Activated naive CD8-positive, alpha-beta T cell treated with anti-CD3 and anti-CD28 coated beads, Interleukin-2, amount 10 ng/mL, durations not matched to agents 7 days and 5 days (primary cell): Measurements from ENCODE around the gene MACROD2. TPM values are rescaled to one million over a fixed set of nuclear protein-coding genes. Genes with fewer than 3 reads are reported as not detected.

Experiments used
- ATAC-seq: fragments of 150-1000 bp; cut with Tn5 transposase; one replicate; pipeline ENCODE4 v1.10.0; 2021; ENCODE audit warnings: low read depth, moderate library complexity
- POLR2A ChIA-PET: fragments of 350-600 bp; sonication (Branson Sonifier 250); formaldehyde crosslinking; loops from one replicate; lab custom pipeline; 2021; ENCODE audit warnings: antibody characterized with exemption; lab: Charles Lee
- DNase-seq: peaks from one replicate; pipeline ENCODE4 v3.0.0; 2021
- H3K27ac Mint-ChIP-seq: one replicate; pipeline ENCODE4 v1.8.0; 2022; ENCODE audit warnings: mild to moderate bottlenecking, mixed read lengths
- H3K27me3 Mint-ChIP-seq: one replicate; pipeline ENCODE4 v1.8.0; 2022; ENCODE audit warnings: mild to moderate bottlenecking, moderate library complexity, mixed read lengths
- H3K36me3 Mint-ChIP-seq: one replicate; pipeline ENCODE4 v1.8.0; 2021; ENCODE audit warnings: mild to moderate bottlenecking, mixed read lengths
- H3K4me1 Mint-ChIP-seq: one replicate; pipeline ENCODE4 v1.8.0; 2021; ENCODE audit warnings: mixed read lengths
- H3K4me3 Mint-ChIP-seq: one replicate; pipeline ENCODE4 v1.8.0; 2022; ENCODE audit warnings: mild to moderate bottlenecking, moderate library complexity, mixed read lengths
- H3K9me3 Mint-ChIP-seq: one replicate; pipeline ENCODE4 v1.8.0; 2021; ENCODE audit warnings: mixed read lengths
- total RNA-seq, 2 experiments: library from RNA; stranded (reverse); gene quantifications; one replicate each; pipeline ENCODE4 v1.2.3, GENCODE V29; 2021

The MACROD2 gene
- total RNA-seq, 2 experiments from 2014 or later: not detected

GRCh38 chr20:14724468-14724867, 729.2 kb downstream of the MACROD2 start:
- Mint-ChIP-seq H3K4me3 (no peak overlapping the region), H3K36me3 (no peaks in the 10 kb centered on the region), H3K4me1 (no peaks in the 10 kb centered on the region), H3K27me3 (no peaks in the 10 kb centered on the region), H3K27ac (no peak overlapping the region), H3K9me3 (peaks cover 1% of the 10 kb centered on the region)
- ATAC-seq: no peak
- DNase-seq: no peak
- POLR2A ChIA-PET: no interaction called here

GRCh38 chr20:14726591-14726990, 731.3 kb downstream of the MACROD2 start:
- peaks cover 1% of the 10 kb centered on the region for H3K9me3 Mint-ChIP-seq
- no peak overlapping the region for H3K27ac Mint-ChIP-seq

GRCh38 chr20:14727485-14728150, 732.3 kb downstream of the MACROD2 start:
- no peaks in the 10 kb centered on the region for H3K27me3 Mint-ChIP-seq
- H3K4me3 Mint-ChIP-seq: no peak overlapping the region
- ATAC-seq (no peak), DNase-seq (no peak)
- POLR2A ChIA-PET: no interaction called here
- H3K36me3 Mint-ChIP-seq: no peaks in the 10 kb centered on the region
- no peak overlapping the region for H3K27ac Mint-ChIP-seq
- H3K4me1 Mint-ChIP-seq: no peaks in the 10 kb centered on the region
- H3K9me3 Mint-ChIP-seq: peaks cover 1% of the 10 kb centered on the region

More at GRCh38 chr20:14726591-14726990, 731.3 kb downstream of the MACROD2 start:
- POLR2A ChIA-PET: no interaction called here
- DNase-seq (no peak), ATAC-seq (no peak)
- H3K36me3 Mint-ChIP-seq: no peaks in the 10 kb centered on the region
- no peaks in the 10 kb centered on the region for H3K4me1 Mint-ChIP-seq
- H3K27me3 Mint-ChIP-seq: no peaks in the 10 kb centered on the region
- H3K4me3 Mint-ChIP-seq: no peak overlapping the region

GRCh38 chr20:14729390-14729789, 734.1 kb downstream of the MACROD2 start:
- POLR2A ChIA-PET: no interaction called here
- no peak overlapping the region for H3K4me3 Mint-ChIP-seq
- peaks cover 1% of the 10 kb centered on the region for H3K9me3 Mint-ChIP-seq
- no peak for ATAC-seq
- H3K4me1 Mint-ChIP-seq: no peaks in the 10 kb centered on the region
- no peak for DNase-seq
- H3K36me3 Mint-ChIP-seq: no peaks in the 10 kb centered on the region
- no peak overlapping the region for H3K27ac Mint-ChIP-seq
- no peaks in the 10 kb centered on the region for H3K27me3 Mint-ChIP-seq

GRCh38 chr20:14732343-14732742, 737.0 kb downstream of the MACROD2 start:
- Mint-ChIP-seq H3K4me3 (no peak overlapping the region), H3K36me3 (no peaks in the 10 kb centered on the region), H3K4me1 (no peaks in the 10 kb centered on the region), H3K27me3 (no peaks in the 10 kb centered on the region), H3K27ac (no peak overlapping the region), H3K9me3 (no peaks in the 10 kb centered on the region)
- DNase-seq: no peak
- POLR2A ChIA-PET: no interaction called here
- ATAC-seq: no peak

- no peaks in the 10 kb centered on the region for H3K36me3 Mint-ChIP-seq
- POLR2A ChIA-PET: no interaction called here
Observed at GRCh38 chr20:14732996-14733395, 737.7 kb downstream of the MACROD2 start.

GRCh38 chr20:14740380-14740779, 745.1 kb downstream of the MACROD2 start:
- ATAC-seq (no peak), DNase-seq (no peak)
- POLR2A ChIA-PET: no interaction called here
- H3K36me3 Mint-ChIP-seq: no peaks in the 10 kb centered on the region
- H3K27ac Mint-ChIP-seq: no peak overlapping the region
- no peaks in the 10 kb centered on the region for H3K9me3 Mint-ChIP-seq
- H3K4me1 Mint-ChIP-seq: no peaks in the 10 kb centered on the region
- H3K4me3 Mint-ChIP-seq: no peak overlapping the region
- H3K27me3 Mint-ChIP-seq: no peaks in the 10 kb centered on the region

More at GRCh38 chr20:14732996-14733395, 737.7 kb downstream of the MACROD2 start:
- ATAC-seq (no peak), DNase-seq (no peak)
- H3K27ac Mint-ChIP-seq: no peak overlapping the region
- no peaks in the 10 kb centered on the region for H3K9me3 Mint-ChIP-seq
- no peaks in the 10 kb centered on the region for H3K27me3 Mint-ChIP-seq
- no peak overlapping the region for H3K4me3 Mint-ChIP-seq
- no peaks in the 10 kb centered on the region for H3K4me1 Mint-ChIP-seq

- DNase-seq (no peak), ATAC-seq (no peak)
- Mint-ChIP-seq H3K4me1 (no peaks in the 10 kb centered on the region), H3K9me3 (no peaks in the 10 kb centered on the region), H3K27me3 (no peaks in the 10 kb centered on the region), H3K4me3 (no peak overlapping the region), H3K27ac (no peak overlapping the region), H3K36me3 (no peaks in the 10 kb centered on the region)
- POLR2A ChIA-PET: no interaction called here
Observed at GRCh38 chr20:14741616-14742015, 746.3 kb downstream of the MACROD2 start.

GRCh38 chr20:14744723-14745122, 749.4 kb downstream of the MACROD2 start:
- Mint-ChIP-seq H3K27ac (no peak overlapping the region), H3K27me3 (peaks cover 1% of the 10 kb centered on the region), H3K36me3 (no peaks in the 10 kb centered on the region), H3K4me1 (no peaks in the 10 kb centered on the region), H3K4me3 (no peak overlapping the region), H3K9me3 (peaks cover 2% of the 10 kb centered on the region)
- ATAC-seq: no peak
- POLR2A ChIA-PET: no interaction called here
- no peak for DNase-seq

GRCh38 chr20:14745830-14746229, 750.5 kb downstream of the MACROD2 start:
- Mint-ChIP-seq H3K36me3 (no peaks in the 10 kb centered on the region), H3K27ac (no peak overlapping the region), H3K4me3 (no peak overlapping the region), H3K9me3 (peaks cover 2% of the 10 kb centered on the region), H3K4me1 (no peaks in the 10 kb centered on the region), H3K27me3 (peaks cover 1% of the 10 kb centered on the region)
- POLR2A ChIA-PET: no interaction called here
- ATAC-seq (no peak), DNase-seq (no peak)

GRCh38 chr20:14751191-14751590, 755.9 kb downstream of the MACROD2 start:
- POLR2A ChIA-PET: no interaction called here
- H3K27ac Mint-ChIP-seq: no peak overlapping the region
- peaks cover 1% of the 10 kb centered on the region for H3K27me3 Mint-ChIP-seq

GRCh38 chr20:14757728-14758127, 762.4 kb downstream of the MACROD2 start:
- no peaks in the 10 kb centered on the region for H3K4me1 Mint-ChIP-seq
- POLR2A ChIA-PET: no interaction called here
- ATAC-seq (no peak), DNase-seq (no peak)
- H3K27ac Mint-ChIP-seq: no peak overlapping the region
- no peak overlapping the region for H3K4me3 Mint-ChIP-seq
- no peaks in the 10 kb centered on the region for H3K27me3 Mint-ChIP-seq
- H3K9me3 Mint-ChIP-seq: no peaks in the 10 kb centered on the region
- no peaks in the 10 kb centered on the region for H3K36me3 Mint-ChIP-seq

More at GRCh38 chr20:14751191-14751590, 755.9 kb downstream of the MACROD2 start:
- Mint-ChIP-seq H3K9me3 (peaks cover 2% of the 10 kb centered on the region), H3K4me3 (no peak overlapping the region), H3K4me1 (no peaks in the 10 kb centered on the region), H3K36me3 (no peaks in the 10 kb centered on the region)
- ATAC-seq (no peak), DNase-seq (no peak)

GRCh38 chr20:14758356-14758755, 763.0 kb downstream of the MACROD2 start:
- no peaks in the 10 kb centered on the region for H3K4me1 Mint-ChIP-seq
- DNase-seq (no peak), ATAC-seq (no peak)
- H3K9me3 Mint-ChIP-seq: no peaks in the 10 kb centered on the region
- no peak overlapping the region for H3K27ac Mint-ChIP-seq
- H3K36me3 Mint-ChIP-seq: no peaks in the 10 kb centered on the region
- POLR2A ChIA-PET: no interaction called here
- no peaks in the 10 kb centered on the region for H3K27me3 Mint-ChIP-seq
- no peak overlapping the region for H3K4me3 Mint-ChIP-seq

- H3K27me3 Mint-ChIP-seq: no peaks in the 10 kb centered on the region
- H3K36me3 Mint-ChIP-seq: no peaks in the 10 kb centered on the region
- H3K27ac Mint-ChIP-seq: no peak overlapping the region
- DNase-seq: no peak
- no peak overlapping the region for H3K4me3 Mint-ChIP-seq
- POLR2A ChIA-PET: no interaction called here
- no peaks in the 10 kb centered on the region for H3K4me1 Mint-ChIP-seq
- no peak for ATAC-seq
- H3K9me3 Mint-ChIP-seq: no peaks in the 10 kb centered on the region
Observed at GRCh38 chr20:14759979-14760378, 764.7 kb downstream of the MACROD2 start.
